HepG2 (cell line): ENCODE measurements around the gene DCAKD. TPM values are rescaled to one million over a fixed set of nuclear protein-coding genes. Genes with fewer than 3 reads are reported as not detected.
A peak's percentile ranks its signal among the peaks of the same experiment; 100 is the strongest.

ENCODE experiments used
- ARID2 ChIP-seq: sonication (generic); formaldehyde crosslinking; IDR thresholded peaks from 2 replicates; pipeline ENCODE4 v1.8.1; 2022; ENCODE audit warnings: mild to moderate bottlenecking, missing genetic modification reagents, borderline replicate concordance
- BRCA1 ChIP-seq: sonication (generic); formaldehyde crosslinking; IDR thresholded peaks from 2 replicates; pipeline ENCODE4 v1.4.0; 2020; ENCODE audit warnings: missing genetic modification reagents
- ESRRA ChIP-seq: sonication (generic); formaldehyde crosslinking; IDR thresholded peaks from 2 replicates; pipeline ENCODE4 v1.5.1; 2020; ENCODE audit warnings: mild to moderate bottlenecking, low read depth, missing genetic modification reagents
- EZH2 ChIP-seq: conservative IDR thresholded peaks from 2 replicates; pipeline ENCODE4 v1.6.1; 2012; ENCODE audit warnings: mild to moderate bottlenecking, low read depth, low read length, moderate library complexity
- KAT2B ChIP-seq: fragments of 150-350 bp; IDR thresholded peaks from 2 replicates; pipeline ENCODE4 v1.6.1; 2014; ENCODE audit warnings: low read depth, low read length, borderline replicate concordance
- REPIN1 ChIP-seq: sonication (generic); formaldehyde crosslinking; IDR thresholded peaks from 2 replicates; pipeline ENCODE4 v1.8.0; 2022; ENCODE audit warnings: missing genetic modification reagents, low read depth, mild to moderate bottlenecking, borderline replicate concordance
- SETDB1 ChIP-seq: sonication (generic); formaldehyde crosslinking; IDR thresholded peaks from 2 replicates; pipeline ENCODE4 v1.5.1; 2020; ENCODE audit warnings: missing genetic modification reagents, mild to moderate bottlenecking, borderline replicate concordance
- SIX4 ChIP-seq: sonication (generic); formaldehyde crosslinking; IDR thresholded peaks from 2 replicates; pipeline ENCODE4 v1.4.0; 2020; ENCODE audit warnings: missing genetic modification reagents
- ZBTB7B ChIP-seq: sonication (generic); formaldehyde crosslinking; IDR thresholded peaks from 2 replicates; pipeline ENCODE4 v1.4.0; 2020; ENCODE audit warnings: missing genetic modification reagents
- ZKSCAN5 ChIP-seq: sonication (generic); formaldehyde crosslinking; IDR thresholded peaks from 2 replicates; pipeline ENCODE4 v1.5.1; 2020; ENCODE audit warnings: mild to moderate bottlenecking, missing genetic modification reagents
- ZNF225 ChIP-seq: sonication (generic); formaldehyde crosslinking; IDR thresholded peaks from 2 replicates; pipeline ENCODE4 v1.4.0; 2020; ENCODE audit warnings: mild to moderate bottlenecking, missing genetic modification reagents
- ZNF446 ChIP-seq: sonication (generic); formaldehyde crosslinking; IDR thresholded peaks from 2 replicates; pipeline ENCODE4 v1.5.0; 2020; ENCODE audit warnings: mild to moderate bottlenecking, missing genetic modification reagents
- ZNF569 ChIP-seq: sonication (generic); formaldehyde crosslinking; IDR thresholded peaks from 2 replicates; pipeline ENCODE4 v1.5.0; 2020; ENCODE audit warnings: mild to moderate bottlenecking, missing genetic modification reagents, moderate library complexity, borderline replicate concordance
- ZNF703 ChIP-seq: sonication (generic); formaldehyde crosslinking; IDR thresholded peaks from 2 replicates; pipeline ENCODE4 v1.5.1; 2020; ENCODE audit warnings: missing genetic modification reagents, mild to moderate bottlenecking, moderate library complexity, borderline replicate concordance
- polyA plus RNA-seq, 8 experiments: library from polyadenylated mRNA; depleted of rRNA in 3 of 8; stranded (reverse) in 7 of 8; unstranded in 1 of 8; fragments of >200 nt; fragmentation: Illumina TruSeq in 4 of 8; extraction: Trizol in 4 of 8; gene quantifications; 2 replicates each; pipeline versions ENCODE4 v1.2.1 to v1.2.3, GENCODE V29; 2011 to 2016; ENCODE audit warnings: low read depth in 4 of 8, missing spikeins in 1 of 8, mixed read lengths in 1 of 8; ENCODE audit not compliant: insufficient read depth in 1 of 8
- total RNA-seq, 5 experiments: library from RNA; depleted of rRNA; stranded (reverse); fragments of >200 nt; fragmentation: Illumina TruSeq; extraction: Trizol; gene quantifications; 2 replicates each; pipeline ENCODE4 v1.2.3, GENCODE V29; 2016; ENCODE audit warnings: low read depth in 1 of 5
- TF ChIP-seq, protein P1 (sequence below): sonication (generic); formaldehyde crosslinking; IDR thresholded peaks from 2 replicates; pipeline ENCODE4 v1.5.0; 2020; ENCODE audit warnings: missing genetic modification reagents, mild to moderate bottlenecking, borderline replicate concordance
- TF ChIP-seq, protein P2 (sequence below): sonication (generic); formaldehyde crosslinking; IDR thresholded peaks from 2 replicates; pipeline ENCODE4 v1.4.0; 2020; ENCODE audit warnings: missing genetic modification reagents
- TF ChIP-seq, protein P3 (sequence below): sonication (generic); formaldehyde crosslinking; IDR thresholded peaks from 2 replicates; pipeline ENCODE4 v1.5.1; 2020; ENCODE audit warnings: mild to moderate bottlenecking, missing genetic modification reagents, moderate library complexity
- TF ChIP-seq, protein P4 (sequence below): sonication (generic); formaldehyde crosslinking; IDR thresholded peaks from 2 replicates; pipeline ENCODE4 v1.5.1; 2020; ENCODE audit warnings: mild to moderate bottlenecking, moderate library complexity, missing genetic modification reagents

DCAKD gene
- total and polyA plus RNA-seq, 2 of the 13 experiments (the other 11 are each of a cell fraction or from before 2014, with no cell fraction given) = 25.9 to 29.2 TPM

DNA sequence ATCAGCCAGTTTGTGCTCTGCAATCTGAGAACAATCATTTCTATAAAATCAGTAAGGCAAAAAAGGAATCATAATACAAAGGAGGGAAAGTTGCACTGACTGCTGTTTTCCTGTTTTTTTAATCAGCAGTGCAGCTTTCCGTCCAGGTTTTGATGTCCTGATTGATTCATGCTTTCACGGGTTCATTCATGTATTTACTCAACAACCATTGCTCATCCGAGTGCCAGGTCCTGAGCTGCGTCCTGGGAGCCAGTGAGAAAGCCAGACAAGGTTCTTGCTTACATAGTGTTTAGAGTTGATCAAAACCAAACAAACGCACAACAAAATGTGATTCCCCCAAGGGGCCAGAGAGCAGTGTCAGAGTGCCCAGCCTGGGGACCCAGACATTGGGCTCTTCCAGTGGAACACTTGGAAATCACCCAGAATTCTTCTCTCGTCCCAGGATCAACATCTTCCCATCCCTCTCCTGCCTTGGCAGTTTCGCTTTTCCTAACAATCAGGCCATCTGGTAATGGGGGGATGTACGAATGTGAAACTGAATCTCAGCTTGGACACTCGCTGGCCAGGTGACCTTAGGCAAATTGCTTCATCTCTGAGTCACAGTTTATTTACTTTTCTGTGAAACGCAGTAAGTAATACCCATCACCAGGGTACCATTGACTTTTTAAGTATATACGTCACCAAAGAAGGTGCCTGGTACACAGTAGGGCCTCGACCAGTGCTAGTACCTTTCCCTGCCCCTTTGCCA, 70.0 kb downstream of the DCAKD start (continued):
- TF ChIP-seq ZNF703 (CRISPR knock-in tag) (no peak), ARID2 (CRISPR knock-in tag) (no peak), ZBTB7B (no peak), REPIN1 (CRISPR knock-in tag) (no peak), ZNF225 (no peak), ZKSCAN5 (no peak), KAT2B (no peak), EZH2 (no peak), SIX4 (CRISPR knock-in tag) (no peak), ESRRA (no peak), SETDB1 (CRISPR knock-in tag) (no peak), ZNF569 (CRISPR knock-in tag) (no peak), ZNF446 (CRISPR knock-in tag) (no peak), BRCA1 (CRISPR knock-in tag) (no peak)
- TF ChIP-seq, protein P1, sequence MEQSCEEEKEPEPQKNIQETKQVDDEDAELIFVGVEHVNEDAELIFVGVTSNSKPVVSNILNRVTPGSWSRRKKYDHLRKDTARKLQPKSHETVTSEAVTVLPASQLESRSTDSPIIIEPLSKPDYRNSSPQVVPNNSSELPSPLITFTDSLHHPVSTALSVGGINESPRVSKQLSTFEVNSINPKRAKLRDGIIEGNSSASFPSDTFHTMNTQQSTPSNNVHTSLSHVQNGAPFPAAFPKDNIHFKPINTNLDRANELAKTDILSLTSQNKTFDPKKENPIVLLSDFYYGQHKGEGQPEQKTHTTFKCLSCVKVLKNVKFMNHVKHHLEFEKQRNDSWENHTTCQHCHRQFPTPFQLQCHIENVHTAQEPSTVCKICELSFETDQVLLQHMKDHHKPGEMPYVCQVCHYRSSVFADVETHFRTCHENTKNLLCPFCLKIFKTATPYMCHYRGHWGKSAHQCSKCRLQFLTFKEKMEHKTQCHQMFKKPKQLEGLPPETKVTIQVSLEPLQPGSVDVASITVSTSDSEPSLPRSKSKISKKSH (CRISPR knock-in tag) = no peak
- TF ChIP-seq, protein P2, sequence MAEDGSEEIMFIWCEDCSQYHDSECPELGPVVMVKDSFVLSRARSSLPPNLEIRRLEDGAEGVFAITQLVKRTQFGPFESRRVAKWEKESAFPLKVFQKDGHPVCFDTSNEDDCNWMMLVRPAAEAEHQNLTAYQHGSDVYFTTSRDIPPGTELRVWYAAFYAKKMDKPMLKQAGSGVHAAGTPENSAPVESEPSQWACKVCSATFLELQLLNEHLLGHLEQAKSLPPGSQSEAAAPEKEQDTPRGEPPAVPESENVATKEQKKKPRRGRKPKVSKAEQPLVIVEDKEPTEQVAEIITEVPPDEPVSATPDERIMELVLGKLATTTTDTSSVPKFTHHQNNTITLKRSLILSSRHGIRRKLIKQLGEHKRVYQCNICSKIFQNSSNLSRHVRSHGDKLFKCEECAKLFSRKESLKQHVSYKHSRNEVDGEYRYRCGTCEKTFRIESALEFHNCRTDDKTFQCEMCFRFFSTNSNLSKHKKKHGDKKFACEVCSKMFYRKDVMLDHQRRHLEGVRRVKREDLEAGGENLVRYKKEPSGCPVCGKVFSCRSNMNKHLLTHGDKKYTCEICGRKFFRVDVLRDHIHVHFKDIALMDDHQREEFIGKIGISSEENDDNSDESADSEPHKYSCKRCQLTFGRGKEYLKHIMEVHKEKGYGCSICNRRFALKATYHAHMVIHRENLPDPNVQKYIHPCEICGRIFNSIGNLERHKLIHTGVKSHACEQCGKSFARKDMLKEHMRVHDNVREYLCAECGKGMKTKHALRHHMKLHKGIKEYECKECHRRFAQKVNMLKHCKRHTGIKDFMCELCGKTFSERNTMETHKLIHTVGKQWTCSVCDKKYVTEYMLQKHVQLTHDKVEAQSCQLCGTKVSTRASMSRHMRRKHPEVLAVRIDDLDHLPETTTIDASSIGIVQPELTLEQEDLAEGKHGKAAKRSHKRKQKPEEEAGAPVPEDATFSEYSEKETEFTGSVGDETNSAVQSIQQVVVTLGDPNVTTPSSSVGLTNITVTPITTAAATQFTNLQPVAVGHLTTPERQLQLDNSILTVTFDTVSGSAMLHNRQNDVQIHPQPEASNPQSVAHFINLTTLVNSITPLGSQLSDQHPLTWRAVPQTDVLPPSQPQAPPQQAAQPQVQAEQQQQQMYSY (CRISPR knock-in tag) = no peak
- TF ChIP-seq, protein P3, sequence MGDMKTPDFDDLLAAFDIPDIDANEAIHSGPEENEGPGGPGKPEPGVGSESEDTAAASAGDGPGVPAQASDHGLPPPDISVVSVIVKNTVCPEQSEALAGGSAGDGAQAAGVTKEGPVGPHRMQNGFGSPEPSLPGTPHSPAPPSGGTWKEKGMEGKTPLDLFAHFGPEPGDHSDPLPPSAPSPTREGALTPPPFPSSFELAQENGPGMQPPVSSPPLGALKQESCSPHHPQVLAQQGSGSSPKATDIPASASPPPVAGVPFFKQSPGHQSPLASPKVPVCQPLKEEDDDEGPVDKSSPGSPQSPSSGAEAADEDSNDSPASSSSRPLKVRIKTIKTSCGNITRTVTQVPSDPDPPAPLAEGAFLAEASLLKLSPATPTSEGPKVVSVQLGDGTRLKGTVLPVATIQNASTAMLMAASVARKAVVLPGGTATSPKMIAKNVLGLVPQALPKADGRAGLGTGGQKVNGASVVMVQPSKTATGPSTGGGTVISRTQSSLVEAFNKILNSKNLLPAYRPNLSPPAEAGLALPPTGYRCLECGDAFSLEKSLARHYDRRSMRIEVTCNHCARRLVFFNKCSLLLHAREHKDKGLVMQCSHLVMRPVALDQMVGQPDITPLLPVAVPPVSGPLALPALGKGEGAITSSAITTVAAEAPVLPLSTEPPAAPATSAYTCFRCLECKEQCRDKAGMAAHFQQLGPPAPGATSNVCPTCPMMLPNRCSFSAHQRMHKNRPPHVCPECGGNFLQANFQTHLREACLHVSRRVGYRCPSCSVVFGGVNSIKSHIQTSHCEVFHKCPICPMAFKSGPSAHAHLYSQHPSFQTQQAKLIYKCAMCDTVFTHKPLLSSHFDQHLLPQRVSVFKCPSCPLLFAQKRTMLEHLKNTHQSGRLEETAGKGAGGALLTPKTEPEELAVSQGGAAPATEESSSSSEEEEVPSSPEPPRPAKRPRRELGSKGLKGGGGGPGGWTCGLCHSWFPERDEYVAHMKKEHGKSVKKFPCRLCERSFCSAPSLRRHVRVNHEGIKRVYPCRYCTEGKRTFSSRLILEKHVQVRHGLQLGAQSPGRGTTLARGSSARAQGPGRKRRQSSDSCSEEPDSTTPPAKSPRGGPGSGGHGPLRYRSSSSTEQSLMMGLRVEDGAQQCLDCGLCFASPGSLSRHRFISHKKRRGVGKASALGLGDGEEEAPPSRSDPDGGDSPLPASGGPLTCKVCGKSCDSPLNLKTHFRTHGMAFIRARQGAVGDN (CRISPR knock-in tag) = no peak
- TF ChIP-seq, protein P4, sequence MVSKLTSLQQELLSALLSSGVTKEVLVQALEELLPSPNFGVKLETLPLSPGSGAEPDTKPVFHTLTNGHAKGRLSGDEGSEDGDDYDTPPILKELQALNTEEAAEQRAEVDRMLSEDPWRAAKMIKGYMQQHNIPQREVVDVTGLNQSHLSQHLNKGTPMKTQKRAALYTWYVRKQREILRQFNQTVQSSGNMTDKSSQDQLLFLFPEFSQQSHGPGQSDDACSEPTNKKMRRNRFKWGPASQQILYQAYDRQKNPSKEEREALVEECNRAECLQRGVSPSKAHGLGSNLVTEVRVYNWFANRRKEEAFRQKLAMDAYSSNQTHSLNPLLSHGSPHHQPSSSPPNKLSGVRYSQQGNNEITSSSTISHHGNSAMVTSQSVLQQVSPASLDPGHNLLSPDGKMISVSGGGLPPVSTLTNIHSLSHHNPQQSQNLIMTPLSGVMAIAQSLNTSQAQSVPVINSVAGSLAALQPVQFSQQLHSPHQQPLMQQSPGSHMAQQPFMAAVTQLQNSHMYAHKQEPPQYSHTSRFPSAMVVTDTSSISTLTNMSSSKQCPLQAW = peak; percentile 62
